Fibroblast of peridontal ligament (primary cell): Measurements from ENCODE around the gene RGL1.
A peak's percentile ranks its signal among the peaks of the same experiment; 100 is the strongest.

Source experiments
- DNase-seq: peaks from one replicate; pipeline ENCODE4 v3.0.0-alpha.2; 2010; ENCODE audit errors: extremely low read depth

The RGL1 gene

DNA sequence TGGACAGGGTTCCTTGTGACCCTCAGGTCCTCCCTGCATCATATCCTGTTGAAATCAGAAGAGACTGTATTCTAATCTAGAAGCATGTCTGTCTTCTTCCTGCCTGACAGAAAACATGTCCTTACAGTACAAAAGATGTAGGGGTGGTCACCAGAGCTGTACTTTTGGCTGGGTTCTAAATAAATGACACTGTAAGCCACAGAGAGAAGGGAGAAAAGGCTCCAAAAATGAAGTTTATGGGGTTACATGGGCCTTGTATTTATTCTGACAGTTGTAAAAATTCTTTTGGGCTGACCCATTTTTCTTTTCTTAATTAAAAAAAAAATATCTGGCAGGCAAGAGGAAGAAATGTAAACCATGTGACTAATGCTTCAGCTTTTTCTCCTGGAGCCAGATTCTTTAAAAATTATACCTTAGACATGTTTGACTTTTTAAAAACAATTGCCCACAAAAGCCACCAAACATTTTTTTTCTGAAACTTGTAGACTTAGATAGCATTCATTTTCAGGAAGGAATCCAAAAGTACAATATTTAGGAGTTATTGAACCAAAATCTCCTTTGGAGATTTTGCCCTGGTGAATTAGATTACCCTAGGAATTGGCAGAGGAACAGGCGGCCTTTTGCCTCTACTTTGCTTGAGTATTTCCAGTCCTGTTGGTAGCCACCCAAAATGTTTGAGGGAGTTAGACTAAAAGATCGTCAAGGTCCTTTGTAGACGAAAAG lies 17.1 kb downstream of the RGL1 start:
- DNase-seq, result peak; percentile 93

DNA sequence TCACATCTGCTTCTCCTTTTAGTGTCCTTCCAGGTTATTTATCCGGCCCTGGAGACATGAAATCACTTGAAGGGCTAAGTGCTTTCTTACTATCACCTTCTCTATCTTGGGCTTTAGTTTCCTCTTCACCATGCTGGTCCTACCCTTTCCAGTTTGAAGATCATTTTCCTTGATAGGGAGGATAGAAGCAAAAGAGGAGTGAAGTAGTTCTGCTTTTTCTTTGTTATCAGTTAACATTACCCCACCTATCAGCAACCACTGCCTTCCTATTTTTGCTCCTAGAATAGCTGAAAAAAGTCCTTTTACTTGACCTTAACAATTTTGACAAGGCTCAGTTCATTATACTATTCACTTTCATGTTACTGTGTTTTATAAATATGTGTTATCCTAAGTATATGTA lies 19.4 kb downstream of the RGL1 start:
- DNase-seq, result no peak

DNA sequence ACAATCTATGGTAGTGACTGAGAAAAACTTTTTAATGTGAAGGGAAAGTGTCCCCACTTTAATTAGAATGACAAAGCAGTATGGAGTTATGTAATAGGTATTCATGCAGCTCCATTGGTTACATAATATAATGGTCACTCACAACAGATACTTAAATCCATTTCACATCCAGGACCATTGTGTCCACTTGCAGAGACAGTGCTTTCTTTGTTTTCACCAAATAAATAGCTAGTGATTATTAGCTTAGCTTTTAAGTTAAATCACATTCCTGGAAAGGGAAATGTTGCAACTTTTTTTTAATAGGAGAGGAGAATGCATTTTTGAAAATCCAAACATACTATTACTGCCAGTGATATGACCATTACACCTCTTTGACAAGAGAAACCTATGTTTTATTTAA lies 22.9 kb downstream of the RGL1 start:
- no peak for DNase-seq

DNA sequence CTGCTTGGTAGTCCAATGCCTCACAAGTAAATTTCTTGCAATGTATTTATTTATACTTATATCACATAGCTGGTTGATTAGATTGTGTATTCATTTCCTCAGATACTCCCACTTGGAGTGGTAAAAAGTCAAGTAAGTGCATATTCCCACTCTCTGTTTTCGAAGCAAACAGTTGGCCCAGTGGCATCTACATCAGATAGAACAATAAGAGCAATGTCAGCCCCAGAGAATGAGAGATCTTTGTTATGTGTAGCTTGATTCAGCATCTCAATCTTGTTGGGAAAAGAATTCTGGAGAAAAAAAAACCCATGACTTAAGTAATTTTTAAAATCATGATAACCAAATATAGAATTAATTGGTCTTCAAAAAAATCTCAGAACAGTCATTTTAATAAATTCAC lies 25.5 kb downstream of the RGL1 start:
- no peak for DNase-seq

DNA sequence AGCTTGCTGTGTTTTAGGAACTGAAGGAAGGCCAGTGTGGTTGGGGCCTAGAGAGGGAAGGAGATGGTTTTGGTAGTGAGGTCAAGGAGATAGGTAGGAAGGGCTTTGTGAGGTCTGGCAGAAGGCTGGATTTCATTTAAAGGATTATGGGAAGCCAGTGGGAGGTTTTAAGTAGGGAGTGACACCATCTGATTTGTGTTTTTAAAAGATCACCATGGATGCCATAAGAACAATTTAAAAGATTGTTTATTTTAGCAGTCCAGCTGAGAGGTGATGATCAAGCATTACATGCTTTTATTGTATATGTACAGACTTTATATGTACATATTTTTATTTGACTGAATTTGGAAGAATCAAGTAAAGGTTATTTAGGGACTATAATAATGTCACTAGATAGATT lies 26.4 kb downstream of the RGL1 start:
- peak; percentile 30 for DNase-seq

DNA sequence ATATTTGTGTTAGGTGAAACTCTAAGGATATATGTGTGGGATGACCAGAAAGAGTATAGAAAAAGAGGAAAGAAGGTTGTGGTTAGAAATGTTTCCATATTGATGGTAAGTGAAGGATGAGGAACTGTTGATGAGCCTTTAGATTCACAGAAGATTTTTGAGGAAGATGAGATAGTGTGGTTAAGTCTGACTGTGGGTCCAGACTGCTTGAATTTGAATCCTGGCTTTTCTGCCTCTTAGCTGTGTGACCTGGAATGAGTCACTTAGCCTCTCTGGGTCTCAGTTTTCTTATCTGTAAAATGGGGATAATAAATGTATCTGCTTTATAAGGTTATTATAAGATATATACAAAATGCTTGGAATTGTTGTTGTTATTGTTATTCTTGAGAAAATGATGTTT lies 27.5 kb downstream of the RGL1 start:
- DNase-seq, result no peak

DNA sequence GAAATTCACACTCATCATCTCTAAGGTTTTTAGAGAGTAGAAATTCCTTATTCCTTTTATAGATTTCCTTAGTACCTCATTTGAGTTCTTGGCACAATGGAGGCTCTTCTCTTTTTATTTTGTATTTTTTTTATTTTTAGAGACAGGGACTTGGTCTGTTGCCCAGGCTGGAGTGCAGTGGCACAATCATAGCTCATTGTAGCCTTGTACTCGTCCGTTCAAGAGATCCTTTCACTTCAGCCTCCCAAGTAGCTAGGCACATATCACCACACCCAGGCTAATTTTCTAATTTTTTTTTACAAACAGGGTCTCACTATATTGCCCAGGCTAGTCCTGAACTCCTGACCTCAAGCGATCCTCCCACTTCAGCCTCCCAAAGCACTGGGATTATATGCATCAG lies 29.6 kb downstream of the RGL1 start:
- no peak for DNase-seq

DNA sequence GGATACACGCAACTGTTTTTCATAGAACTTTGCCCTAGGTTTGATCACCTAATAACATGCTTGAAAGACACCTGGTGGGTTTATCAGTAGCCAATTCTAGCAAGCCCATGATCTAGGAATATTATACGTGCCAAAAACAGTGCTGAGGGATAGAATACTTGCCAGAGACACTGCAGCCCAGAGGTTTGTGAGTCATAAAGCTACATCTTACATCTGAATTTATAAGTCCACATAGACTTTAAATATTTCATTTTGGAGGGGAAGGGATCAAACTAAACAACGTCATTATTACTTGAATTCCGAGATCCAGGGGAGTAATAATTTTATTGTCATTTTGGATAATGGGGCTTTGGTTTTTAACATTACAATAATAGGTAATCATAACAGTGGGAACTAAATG lies 31.7 kb downstream of the RGL1 start:
- DNase-seq, result no peak

DNA sequence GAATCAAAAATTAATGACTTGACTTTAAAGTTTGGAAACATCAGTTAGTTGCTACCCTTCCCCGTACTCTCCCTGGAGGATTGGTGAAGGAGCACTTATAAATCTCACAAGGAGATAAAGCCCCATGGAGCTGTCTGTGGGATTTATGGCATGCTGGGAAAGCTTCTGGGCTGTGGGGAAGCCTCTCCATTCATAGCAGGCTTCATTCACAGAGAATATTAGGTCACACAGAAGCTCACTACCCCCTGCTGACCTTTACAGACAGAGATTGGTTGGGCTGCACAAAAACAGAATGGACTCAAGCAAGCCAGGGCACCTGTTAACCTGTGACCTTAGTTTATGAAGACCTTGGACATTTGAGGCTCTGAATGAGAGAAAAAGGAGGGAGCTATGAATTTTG lies 32.1 kb downstream of the RGL1 start:
- DNase-seq, result no peak

DNA sequence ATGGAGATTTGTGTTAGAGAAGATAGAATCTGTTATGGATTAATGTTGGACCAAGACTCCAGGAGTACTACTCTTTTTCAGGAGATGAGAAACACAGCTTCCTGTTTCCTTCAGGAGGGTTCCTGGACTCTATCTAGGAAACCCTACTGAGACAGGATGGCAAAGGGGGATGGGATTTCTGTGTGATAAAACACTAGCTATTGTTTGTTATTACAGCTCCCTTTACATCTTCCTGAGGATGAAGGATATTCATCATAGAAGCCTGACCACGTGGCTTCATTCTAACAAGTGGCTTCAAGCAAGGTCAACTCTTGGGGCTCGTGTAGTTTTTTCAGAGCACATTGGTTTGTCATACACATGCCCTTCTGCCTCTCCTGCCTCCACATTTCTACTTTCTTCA lies 33.3 kb downstream of the RGL1 start:
- no peak for DNase-seq

DNA sequence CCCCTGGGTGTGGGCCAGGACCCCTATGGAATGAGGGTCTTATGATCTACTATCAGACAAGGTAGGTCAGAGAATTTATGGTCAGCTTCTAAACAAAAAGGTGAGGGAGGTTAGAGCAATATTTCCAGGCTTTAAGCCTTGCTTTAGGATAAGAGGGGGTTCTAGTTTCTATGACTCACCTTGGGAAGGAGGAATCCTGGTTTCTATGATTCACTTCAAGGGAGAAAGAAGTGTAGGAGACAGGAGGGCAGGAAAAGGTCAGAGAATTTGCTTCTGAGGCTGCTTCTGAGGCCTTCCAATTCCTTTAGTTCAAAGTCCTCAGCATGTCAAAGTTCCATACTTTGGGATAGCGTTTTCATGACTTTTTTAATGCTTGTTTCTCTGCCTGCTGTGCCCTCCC lies 35.2 kb downstream of the RGL1 start:
- DNase-seq, result no peak

DNA sequence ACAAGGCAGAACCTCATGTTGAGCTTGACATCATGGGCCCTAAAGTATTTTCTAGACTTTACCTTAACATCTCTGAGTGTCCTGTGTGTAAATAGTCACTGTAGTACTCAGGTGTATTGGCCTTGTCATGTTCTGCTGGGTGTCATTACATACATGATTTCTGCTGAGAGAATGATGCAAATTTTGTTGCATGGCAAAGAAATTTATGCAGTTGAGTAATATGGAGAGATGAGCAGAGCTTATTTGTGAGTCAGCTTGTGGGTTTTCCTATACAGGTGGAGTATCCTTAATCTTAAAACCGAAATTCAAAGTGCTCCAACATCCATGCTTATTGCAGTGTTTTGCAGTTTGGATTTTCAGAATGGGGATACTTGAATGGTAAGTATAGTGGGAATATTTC lies 36.6 kb downstream of the RGL1 start:
- DNase-seq, result no peak

DNA sequence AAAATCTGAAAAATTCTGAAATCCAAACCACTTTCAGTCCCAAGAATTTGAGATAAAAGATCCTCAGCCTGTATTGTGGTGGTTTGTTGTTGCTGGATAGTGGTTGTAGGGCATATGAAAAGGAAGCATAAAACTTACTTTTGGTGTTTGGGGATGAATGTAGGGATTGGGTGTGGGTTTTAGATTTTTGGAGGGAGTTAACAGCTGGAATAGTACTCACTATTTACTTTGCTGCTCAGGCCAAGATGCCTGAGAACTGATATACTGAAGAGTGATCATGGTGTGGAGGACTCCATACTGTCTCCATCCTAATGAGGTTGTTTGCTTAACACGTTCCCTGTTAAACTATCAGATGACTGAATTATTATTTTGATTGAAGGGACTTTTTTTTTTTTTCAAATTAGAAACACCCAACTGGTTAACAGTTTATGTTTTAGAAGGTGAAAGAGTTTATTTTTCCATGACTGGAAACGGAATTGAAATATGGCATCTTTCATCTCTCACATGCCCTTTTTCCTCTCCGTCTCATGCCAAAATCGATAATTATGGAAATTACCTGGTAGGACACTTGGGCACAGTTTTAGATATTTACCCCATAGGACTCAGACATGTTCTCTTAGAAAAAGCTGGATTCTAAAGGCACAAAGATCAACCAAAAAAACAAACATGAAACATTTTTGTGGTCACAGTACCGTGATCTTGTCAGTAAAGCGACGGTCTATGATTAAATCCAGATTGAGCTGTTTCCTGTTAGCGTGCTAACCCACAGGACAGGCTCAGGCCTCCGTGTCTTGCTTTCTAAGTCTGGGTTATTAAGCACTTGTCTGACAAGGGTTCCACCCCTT lies 37.3 kb downstream of the RGL1 start:
- peak; percentile 98 for DNase-seq

DNA sequence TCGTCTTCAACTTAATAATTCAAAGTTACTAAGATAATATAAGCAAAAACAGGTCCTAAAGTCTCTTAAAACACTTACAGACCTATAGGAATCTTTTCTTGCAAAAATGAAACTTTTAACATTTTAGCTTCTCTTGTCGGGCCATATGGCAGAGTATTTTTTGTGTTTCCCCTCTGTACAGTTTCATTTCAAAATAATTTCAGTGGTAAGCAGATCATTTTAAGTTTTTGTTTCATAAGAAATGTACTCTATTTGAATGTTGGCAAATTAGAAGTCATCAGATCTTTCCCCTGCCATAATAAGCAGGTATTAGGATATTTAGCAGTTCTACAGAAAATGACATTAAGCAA lies 37.9 kb downstream of the RGL1 start:
- no peak for DNase-seq

DNA sequence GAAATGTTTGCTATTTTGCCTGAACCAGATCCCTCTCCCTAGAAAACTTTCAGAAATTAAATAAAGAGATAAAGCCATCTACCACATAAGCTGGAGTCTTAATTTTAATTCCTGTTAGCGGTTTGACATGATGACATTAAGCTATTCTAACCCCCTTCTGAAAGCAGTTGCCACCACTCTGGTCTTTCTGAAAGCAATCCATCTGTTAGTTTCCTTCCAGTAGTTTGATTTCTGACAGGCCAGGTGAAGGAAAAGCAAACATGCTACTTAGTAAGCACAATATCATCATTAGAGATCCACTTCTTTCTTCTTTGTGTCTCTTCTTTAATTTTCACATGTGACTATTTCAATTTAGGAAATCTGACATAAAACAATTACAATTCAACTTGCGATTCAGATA lies 39.9 kb downstream of the RGL1 start:
- DNase-seq, result no peak

DNA sequence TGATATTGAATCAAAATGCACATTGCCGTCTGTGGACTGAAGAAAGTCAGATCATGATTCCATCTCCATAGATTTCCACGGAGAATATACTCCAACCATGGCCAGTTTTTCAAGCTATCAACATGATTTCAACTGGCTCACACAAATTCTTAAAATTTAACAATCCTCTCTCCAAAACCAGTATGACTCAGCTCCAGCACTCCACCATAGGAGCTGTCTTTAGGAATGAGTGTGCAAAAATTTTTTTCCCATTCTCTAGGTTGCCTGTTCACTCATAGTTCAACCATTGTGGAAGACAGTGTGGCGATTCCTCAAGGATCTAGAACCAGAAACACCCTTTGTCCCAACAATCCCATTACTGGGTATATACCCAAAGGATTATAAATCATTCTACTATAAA lies 40.8 kb downstream of the RGL1 start:
- peak; percentile 58 for DNase-seq

DNA sequence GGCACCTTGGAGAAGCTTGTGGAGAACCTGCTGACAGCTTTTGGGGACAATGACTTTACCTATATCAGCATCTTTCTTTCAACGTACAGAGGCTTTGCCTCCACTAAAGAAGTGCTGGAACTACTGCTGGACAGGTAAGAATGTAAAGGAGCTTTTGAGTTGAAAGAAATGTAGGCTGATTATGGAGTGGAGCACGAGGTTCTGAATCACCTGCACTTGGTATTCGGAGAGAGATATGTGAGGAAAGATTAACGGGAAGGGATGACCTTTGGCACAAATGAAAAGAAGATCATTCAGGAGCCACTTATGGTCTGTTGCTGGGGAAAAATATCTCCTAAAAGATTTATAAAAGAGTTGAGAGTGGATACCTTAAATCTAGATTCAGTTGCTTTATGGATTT lies 42.7 kb downstream of the RGL1 start:
- DNase-seq, result no peak

DNA sequence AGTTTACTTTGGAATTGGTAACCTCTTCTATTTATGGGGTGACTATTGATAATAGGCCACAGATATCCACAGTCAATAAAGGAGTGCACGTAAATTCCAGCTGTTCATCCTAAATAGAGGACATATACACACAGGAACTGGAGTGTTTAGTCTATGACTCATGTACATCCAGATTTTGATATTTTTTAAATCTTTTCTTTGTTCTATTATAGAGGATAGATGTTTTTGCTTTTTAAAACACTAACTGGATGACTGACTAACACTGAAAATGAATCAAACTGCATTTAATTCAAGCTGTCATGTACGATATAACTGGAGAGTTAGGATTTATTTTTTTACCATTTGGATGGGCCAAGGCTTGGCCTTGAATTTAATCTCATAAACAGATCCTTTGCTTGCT lies 45.9 kb downstream of the RGL1 start:
- DNase-seq, result no peak

DNA sequence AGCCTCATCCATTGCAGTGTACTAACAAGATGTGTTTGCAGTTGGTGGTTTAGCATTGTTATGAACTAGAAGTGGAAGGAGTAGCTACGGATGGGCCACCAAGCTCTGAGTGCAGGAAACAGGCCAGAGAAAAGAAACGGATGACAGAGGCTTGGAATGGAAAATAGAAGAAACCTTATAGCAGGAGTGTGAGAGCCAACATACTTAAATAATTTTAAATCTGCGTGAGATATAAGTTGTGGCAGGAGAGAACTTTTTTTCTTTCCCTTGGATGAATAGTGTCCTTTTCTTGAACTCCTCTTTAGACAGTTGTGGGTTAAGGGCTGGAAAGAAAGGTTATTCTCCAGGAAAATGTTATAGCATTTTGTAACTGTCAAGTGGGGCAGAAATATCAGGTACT lies 54.2 kb downstream of the RGL1 start:
- DNase-seq, result no peak

DNA sequence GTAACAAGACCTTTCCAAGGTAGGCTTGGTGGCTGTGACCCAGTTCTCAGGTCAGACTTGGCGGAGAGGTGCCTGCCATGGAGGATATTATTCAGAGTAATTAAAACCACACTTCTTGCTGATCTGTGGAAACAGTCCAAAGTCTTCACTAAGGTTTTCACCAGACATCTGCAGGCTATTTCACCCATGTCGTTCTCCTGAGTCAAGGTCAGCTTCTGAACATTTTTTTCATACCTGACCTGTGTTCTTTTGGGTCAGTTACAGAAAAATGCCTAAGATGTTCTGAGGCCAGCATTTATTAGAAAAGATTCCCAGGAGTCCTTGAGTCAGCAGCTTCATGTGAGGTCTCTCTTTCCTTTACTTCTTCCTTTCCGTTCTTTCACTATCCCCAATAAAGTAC lies 54.9 kb downstream of the RGL1 start:
- no peak for DNase-seq

DNA sequence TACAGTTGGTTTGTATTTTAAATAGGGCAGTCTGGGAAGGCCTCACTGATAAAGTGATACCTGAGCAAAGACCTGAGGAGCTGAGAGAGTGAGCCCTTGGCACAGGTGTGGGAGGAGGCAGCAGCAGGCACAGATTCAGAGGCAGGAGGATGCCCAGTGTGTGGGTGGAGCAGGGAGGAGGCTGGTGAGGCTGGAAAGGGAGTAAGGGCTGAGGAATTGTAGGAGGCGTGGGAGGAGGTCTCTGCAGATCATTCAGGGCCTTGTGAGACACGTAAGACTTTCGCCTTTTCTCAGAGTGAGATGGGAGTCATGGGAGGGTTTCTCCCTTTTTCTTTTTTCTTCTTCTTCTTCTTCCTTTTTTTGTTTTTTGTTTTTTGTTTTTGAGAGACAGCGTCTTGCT lies 58.0 kb downstream of the RGL1 start:
- no peak for DNase-seq

DNA sequence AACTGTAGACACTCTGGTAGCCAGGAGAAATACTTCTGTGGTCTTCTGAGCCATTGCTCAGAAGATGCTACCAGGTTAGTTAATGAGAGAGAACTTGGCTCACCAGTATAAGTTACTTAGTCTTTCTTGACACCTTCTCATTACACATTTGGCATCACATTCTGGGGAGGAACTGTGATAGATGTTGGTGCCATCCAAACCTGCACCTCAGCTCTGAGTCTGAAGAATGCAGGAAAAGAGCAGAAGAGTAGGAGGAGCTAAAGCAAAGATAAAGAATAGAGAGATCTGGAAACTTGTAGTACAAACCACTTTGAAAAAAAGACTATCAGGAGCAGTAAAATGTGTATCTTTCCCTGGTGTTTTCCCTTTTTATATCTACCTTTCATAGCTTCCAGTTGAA lies 58.9 kb downstream of the RGL1 start:
- DNase-seq, result no peak

DNA sequence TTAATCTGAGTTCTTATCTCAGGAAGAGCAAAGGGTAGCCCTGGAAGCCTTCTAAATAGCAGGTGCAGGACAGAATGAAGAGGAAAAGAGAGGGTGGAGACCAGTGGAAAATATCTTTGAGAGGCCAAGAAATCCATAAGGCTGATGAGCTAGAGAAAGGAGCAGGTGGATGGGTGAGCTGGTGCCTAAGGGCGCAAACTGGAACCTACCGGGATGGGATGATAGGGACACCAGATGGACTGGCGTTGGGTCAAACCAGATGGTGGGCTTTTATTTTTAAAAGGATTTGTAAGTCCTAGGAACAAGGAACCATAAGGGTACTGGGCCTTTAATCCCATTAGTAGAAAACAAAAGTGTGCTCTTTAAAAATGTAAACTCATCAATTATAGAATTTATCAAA lies 59.7 kb downstream of the RGL1 start:
- no peak for DNase-seq

DNA sequence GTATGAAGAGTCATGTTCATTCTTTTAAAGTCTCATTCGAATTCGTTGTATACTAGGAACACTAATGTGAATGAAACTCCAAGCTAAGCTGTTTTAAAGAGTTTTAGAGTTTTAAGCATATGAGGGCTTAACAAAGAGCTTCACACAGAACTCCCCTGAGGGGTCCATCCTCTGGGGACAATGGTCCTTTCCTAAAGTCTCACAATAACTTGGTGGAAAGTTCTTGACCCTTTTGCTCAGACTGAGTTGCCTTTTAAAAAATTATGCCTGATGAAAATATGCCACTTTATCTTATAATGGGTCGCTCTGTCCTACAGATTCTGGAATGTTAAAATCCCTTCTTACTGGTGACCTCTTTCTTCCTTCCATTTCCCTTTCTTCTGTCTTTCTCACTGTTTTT lies 64.3 kb downstream of the RGL1 start:
- no peak for DNase-seq
